GM23248 (cell line): Measurements from ENCODE around the gene UMAD1. TPM values are rescaled to one million over a fixed set of nuclear protein-coding genes. Genes with fewer than 3 reads are reported as not detected.

ENCODE experiments used
- DNase-seq: peaks from one replicate; pipeline ENCODE4 v3.0.0-alpha.2; 2015
- H2AFZ ChIP-seq: fragments of 200-600 bp; sonication (generic); 2 replicates; pipeline ENCODE4 v1.6.1; 2016; ENCODE audit warnings: antibody characterized with exemption
- H3F3A ChIP-seq: fragments of 200-600 bp; sonication (generic); 2 replicates; pipeline ENCODE4 v1.6.1; 2016; ENCODE audit warnings: mild to moderate bottlenecking, antibody characterized with exemption, mixed run types; ENCODE audit not compliant: insufficient read depth
- H3K27ac ChIP-seq: fragments of 200-600 bp; sonication (generic); 2 replicates; pipeline ENCODE4 v1.5.1; 2016; ENCODE audit warnings: mild to moderate bottlenecking
- H3K27me3 ChIP-seq: fragments of 200-600 bp; sonication (generic); replicated peaks from 2 replicates; pipeline ENCODE4 v1.6.1; 2016; ENCODE audit warnings: mild to moderate bottlenecking; ENCODE audit not compliant: insufficient read depth
- H3K36me3 ChIP-seq: fragments of 200-600 bp; sonication (generic); 2 replicates; pipeline ENCODE4 v1.6.1; 2016; ENCODE audit warnings: low read depth, mild to moderate bottlenecking
- H3K4me1 ChIP-seq: fragments of 200-600 bp; sonication (generic); 2 replicates; pipeline ENCODE4 v1.6.1; 2016; ENCODE audit warnings: mild to moderate bottlenecking; ENCODE audit not compliant: insufficient read depth
- H3K4me2 ChIP-seq: fragments of 200-600 bp; sonication (generic); one replicate; pipeline ENCODE4 v1.6.1; 2016; ENCODE audit warnings: mild to moderate bottlenecking; ENCODE audit not compliant: unreplicated experiment
- H3K4me3 ChIP-seq: fragments of 200-600 bp; sonication (generic); 2 replicates; pipeline ENCODE4 v1.5.1; 2016; ENCODE audit warnings: mild to moderate bottlenecking
- H3K79me2 ChIP-seq: fragments of 200-600 bp; sonication (generic); 2 replicates; pipeline ENCODE4 v1.6.1; 2016; ENCODE audit warnings: mild to moderate bottlenecking; ENCODE audit not compliant: insufficient read depth
- H3K9ac ChIP-seq: fragments of 200-600 bp; sonication (generic); 2 replicates; pipeline ENCODE4 v1.6.1; 2016; ENCODE audit warnings: mild to moderate bottlenecking
- H3K9me2 ChIP-seq: fragments of 200-600 bp; sonication (generic); 2 replicates; pipeline ENCODE4 v1.6.1; 2016; ENCODE audit warnings: mixed run types, mild to moderate bottlenecking, moderate library complexity; ENCODE audit not compliant: insufficient read depth
- H3K9me3 ChIP-seq: fragments of 200-600 bp; sonication (generic); one replicate; pipeline ENCODE4 v1.6.1; 2017; ENCODE audit warnings: low read depth
- H4K20me1 ChIP-seq: fragments of 200-600 bp; sonication (generic); 2 replicates; pipeline ENCODE4 v1.6.0; 2016; ENCODE audit not compliant: insufficient read depth
- EZH2 ChIP-seq: fragments of 200-600 bp; sonication (generic); IDR thresholded peaks from 2 replicates; pipeline ENCODE4 v1.6.1; 2018; ENCODE audit warnings: antibody characterized with exemption, mild to moderate bottlenecking; ENCODE audit not compliant: insufficient read depth, poor library complexity, severe bottlenecking
- EZH2phosphoT487 ChIP-seq: fragments of 200-600 bp; sonication (generic); IDR thresholded peaks from 2 replicates; pipeline ENCODE4 v1.6.1; 2018; ENCODE audit warnings: antibody characterized with exemption, moderate library complexity, mild to moderate bottlenecking, low read depth; ENCODE audit not compliant: insufficient read depth
- WGBS, 2 experiments: methylation state at CpG; one replicate each; pipeline ENCODE4 v1.1.6; 2015 to 2017; ENCODE audit warnings: low lambda C conversion rate in 2 of 2, low coverage in 1 of 2; ENCODE audit errors: missing lambda C conversion rate in 2 of 2; 5-methylcytosine and 5-hydroxymethylcytosine counted together
- in situ Hi-C: fragments of 300-500 bp; cut with MboI; formaldehyde crosslinking; loops from 2 replicates; pipeline ENCODE4 v1.15.0; 2020
- polyA plus RNA-seq: library from polyadenylated mRNA; unstranded; fragments of >200 nt; fragmentation: Nextera tagmentation; extraction: Ambion mirVana; gene quantifications from 2 replicates; pipeline ENCODE4 v1.2.1, GENCODE V29; 2016
- total RNA-seq: library from RNA; depleted of rRNA; stranded (reverse); fragments of >200 nt; shearing (Covaris generic); gene quantifications from 2 replicates; pipeline ENCODE4 v1.2.3, GENCODE V29; 2014

UMAD1 gene
- total and polyA plus RNA-seq, 2 experiments from 2014 or later = 11.8 to 18.6 TPM

DNA sequence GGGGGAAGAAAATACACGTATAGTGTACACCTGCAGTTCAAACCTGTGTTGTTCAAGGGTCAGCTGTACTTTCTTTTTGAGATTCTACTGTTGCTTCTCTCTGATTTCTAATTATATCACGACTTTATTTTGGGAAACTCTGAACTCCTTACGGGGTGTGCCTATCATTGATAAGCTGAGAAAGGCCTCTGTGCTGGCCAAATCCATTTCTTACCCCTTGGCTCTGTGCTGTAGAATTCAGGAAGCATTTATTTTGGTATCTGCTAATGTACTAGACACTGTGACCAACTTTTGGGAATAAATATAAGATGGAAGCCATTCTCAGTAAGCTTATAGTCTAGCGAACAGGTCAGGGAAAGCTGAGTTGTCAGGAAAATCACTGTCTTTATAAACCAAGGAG, 104.7 kb downstream of the UMAD1 start:
- Histone ChIP-seq H3K9me2 (no peaks in the 10 kb centered on the region), H3K27me3 (no peaks in the 10 kb centered on the region), H3K9me3 (no peaks in the 10 kb centered on the region), H3K9ac (no peak overlapping the region), H3K36me3 (no peaks in the 10 kb centered on the region), H3K79me2 (no peaks in the 10 kb centered on the region), H3K4me2 (no peak overlapping the region), H3K4me3 (no peak overlapping the region), H4K20me1 (no peaks in the 10 kb centered on the region), H2AFZ (no peak overlapping the region), H3K27ac (no peak overlapping the region), H3F3A (no peaks in the 10 kb centered on the region), H3K4me1 (no peaks in the 10 kb centered on the region)
- WGBS, 2 experiments = 88 to 96% methylated on average over 4 of the region's 4 CpGs
- in situ Hi-C loops = no loop called here
- no peak for TF ChIP-seq EZH2phosphoT487
- TF ChIP-seq EZH2 = no peak
- no peak for DNase-seq

DNA sequence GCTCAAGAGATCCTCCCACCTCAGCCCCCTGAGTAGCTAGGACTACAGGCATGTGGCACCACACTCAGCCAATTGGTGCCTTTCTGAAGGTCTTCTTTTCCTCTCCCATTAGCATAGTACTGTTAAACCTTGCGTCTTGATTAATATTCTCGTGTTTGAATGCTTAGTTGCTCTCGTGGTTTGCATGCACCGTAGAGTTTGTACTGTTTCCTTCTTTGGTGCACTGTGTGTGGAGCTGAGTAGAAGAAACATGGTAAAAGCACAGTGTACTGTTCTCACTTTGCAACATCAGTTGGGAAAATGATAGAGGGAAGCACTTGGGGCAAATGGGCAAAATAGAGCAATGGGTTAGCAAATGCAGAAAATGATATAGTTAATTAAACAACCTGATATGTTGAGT, 105.4 kb downstream of the UMAD1 start:
- no peak for DNase-seq
- Histone ChIP-seq H3K27me3 (no peaks in the 10 kb centered on the region), H3K4me3 (no peak overlapping the region), H3K9ac (no peak overlapping the region), H3K79me2 (no peaks in the 10 kb centered on the region), H3K36me3 (no peaks in the 10 kb centered on the region), H3F3A (no peaks in the 10 kb centered on the region), H3K27ac (no peak overlapping the region), H3K4me1 (no peaks in the 10 kb centered on the region), H3K9me3 (no peaks in the 10 kb centered on the region), H4K20me1 (no peaks in the 10 kb centered on the region), H3K4me2 (no peak overlapping the region), H2AFZ (no peak overlapping the region), H3K9me2 (no peaks in the 10 kb centered on the region)
- WGBS, 2 experiments = 80 to 86% methylated on average over 4 of the region's 4 CpGs
- TF ChIP-seq EZH2 (no peak), EZH2phosphoT487 (no peak)
- in situ Hi-C loops = no loop called here

DNA sequence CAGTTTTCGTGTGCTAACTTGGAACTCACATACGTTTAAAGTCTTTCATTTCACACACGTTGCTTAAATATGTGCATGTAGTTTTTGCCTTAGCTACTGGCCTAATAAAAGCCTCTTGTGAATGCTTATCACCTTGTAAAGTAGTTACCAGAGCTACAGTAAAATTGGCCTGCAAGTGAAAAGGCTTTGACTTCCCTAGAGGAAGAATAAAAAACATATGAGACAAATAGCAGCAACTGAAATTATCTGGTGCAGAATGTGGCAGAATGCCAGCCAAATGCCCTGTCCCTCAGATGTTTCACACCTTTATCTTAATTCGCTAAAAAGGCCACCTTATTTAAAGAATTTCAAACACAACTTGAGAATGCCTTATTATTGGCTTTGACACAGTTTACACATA, 105.9 kb downstream of the UMAD1 start:
- Histone ChIP-seq H3K79me2 (no peaks in the 10 kb centered on the region), H3K27me3 (no peaks in the 10 kb centered on the region), H3K27ac (no peak overlapping the region), H3K4me1 (no peaks in the 10 kb centered on the region), H3K4me2 (no peak overlapping the region), H4K20me1 (no peaks in the 10 kb centered on the region), H3K9me3 (no peaks in the 10 kb centered on the region), H3K36me3 (no peaks in the 10 kb centered on the region), H3F3A (no peaks in the 10 kb centered on the region), H2AFZ (no peak overlapping the region), H3K9me2 (no peaks in the 10 kb centered on the region), H3K4me3 (no peak overlapping the region), H3K9ac (no peak overlapping the region)
- no peak for DNase-seq
- in situ Hi-C loops = no loop called here
- 80% methylated on average over 4 of the region's 4 CpGs for WGBS, 2 experiments
- TF ChIP-seq EZH2phosphoT487 = no peak
- TF ChIP-seq EZH2 = no peak

DNA sequence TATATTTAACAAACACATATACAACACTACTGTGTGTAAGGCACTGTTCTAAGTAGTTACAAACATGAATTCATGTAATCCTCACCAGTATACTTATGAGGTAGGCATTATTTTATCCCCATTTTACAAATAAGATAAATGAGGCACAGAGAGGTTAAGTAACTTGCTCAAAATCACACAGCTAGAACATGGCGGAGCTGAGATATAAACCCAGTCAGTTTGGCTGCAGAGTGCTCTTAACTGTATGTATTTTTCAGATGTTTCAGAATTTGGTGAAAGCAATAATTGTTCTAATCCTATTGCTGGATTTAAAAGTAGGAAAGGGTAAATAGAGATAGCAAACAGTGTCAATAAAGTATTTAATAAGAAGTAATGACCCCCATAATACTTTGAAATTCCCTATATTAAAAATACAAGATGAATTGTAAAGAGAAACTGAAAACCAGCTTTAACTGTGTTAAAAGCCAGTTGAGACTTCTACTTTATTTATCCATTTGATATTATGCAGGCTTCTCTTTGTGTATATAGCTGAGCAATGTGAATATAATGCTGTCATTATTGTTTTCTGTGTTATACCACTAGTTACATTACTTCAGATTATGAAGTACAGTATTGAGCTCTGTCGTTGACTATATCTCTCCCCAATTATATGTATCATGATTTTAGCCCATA, 110.2 kb downstream of the UMAD1 start:
- in situ Hi-C loops = no loop called here
- no peaks in the 10 kb centered on the region for H3K27me3 ChIP-seq
- H4K20me1 ChIP-seq = no peaks in the 10 kb centered on the region
- H3K36me3 ChIP-seq = no peaks in the 10 kb centered on the region
- H3K4me1 ChIP-seq = no peaks in the 10 kb centered on the region
- H3K27ac ChIP-seq = no peak overlapping the region
- no peaks in the 10 kb centered on the region for H3K9me2 ChIP-seq
- no peak overlapping the region for H3K4me3 ChIP-seq
- TF ChIP-seq EZH2phosphoT487 = no peak
- TF ChIP-seq EZH2 = no peak
- H2AFZ ChIP-seq = no peak overlapping the region
- H3K9me3 ChIP-seq = no peaks in the 10 kb centered on the region
- no peak for DNase-seq
- H3K4me2 ChIP-seq = no peak overlapping the region
- no peaks in the 10 kb centered on the region for H3K79me2 ChIP-seq
- H3F3A ChIP-seq = no peaks in the 10 kb centered on the region
- H3K9ac ChIP-seq = no peak overlapping the region
- 97 to 100% methylated on average over 2 of the region's 2 CpGs for WGBS, 2 experiments
